ENCODE results near the gene ATP10A.

DNA sequence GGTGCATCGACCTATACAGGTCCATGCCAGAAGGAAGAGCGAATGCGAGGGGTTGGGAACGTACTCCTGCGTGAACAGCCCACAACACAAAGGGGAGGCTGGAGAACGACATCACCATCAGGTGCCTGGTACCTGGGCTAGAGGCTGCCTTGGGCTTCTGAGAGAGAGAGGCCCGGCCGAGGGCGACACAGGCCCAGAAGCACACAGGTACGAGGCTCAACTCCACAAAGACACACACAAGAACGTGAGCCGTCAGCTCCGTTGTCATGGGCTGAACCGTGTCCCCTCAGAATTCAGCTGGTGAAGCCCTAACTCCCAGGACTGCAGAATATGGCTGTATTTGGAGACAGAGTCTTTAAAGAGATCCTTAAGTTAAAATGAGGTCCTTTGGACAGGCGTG lies 134.3 kb downstream of the ATP10A start:
- TF ChIP-seq, protein P1, sequence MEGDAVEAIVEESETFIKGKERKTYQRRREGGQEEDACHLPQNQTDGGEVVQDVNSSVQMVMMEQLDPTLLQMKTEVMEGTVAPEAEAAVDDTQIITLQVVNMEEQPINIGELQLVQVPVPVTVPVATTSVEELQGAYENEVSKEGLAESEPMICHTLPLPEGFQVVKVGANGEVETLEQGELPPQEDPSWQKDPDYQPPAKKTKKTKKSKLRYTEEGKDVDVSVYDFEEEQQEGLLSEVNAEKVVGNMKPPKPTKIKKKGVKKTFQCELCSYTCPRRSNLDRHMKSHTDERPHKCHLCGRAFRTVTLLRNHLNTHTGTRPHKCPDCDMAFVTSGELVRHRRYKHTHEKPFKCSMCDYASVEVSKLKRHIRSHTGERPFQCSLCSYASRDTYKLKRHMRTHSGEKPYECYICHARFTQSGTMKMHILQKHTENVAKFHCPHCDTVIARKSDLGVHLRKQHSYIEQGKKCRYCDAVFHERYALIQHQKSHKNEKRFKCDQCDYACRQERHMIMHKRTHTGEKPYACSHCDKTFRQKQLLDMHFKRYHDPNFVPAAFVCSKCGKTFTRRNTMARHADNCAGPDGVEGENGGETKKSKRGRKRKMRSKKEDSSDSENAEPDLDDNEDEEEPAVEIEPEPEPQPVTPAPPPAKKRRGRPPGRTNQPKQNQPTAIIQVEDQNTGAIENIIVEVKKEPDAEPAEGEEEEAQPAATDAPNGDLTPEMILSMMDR (IDR thresholded peaks at IDR 0.05 in 2 of 3, conservative IDR thresholded peaks at IDR 0.05 in 1 of 3; ENCODE audit: borderline replicate concordance in 1 of 3, insufficient read depth in 1 of 3, low read depth in 2 of 3, low read length in 2 of 3) = no peak
- TF ChIP-seq SP1 (IDR thresholded peaks at IDR 0.05; ENCODE audit: low read depth) = no peak
